HG03139 (cell line): ENCODE measurements around the gene SH3BP2.

Experiments used
- ATAC-seq: cut with Tn5 transposase; IDR thresholded peaks from one replicate; pipeline ENCODE4 v1.9.1; 2021; ENCODE audit not compliant: unreplicated experiment

The SH3BP2 gene

DNA sequence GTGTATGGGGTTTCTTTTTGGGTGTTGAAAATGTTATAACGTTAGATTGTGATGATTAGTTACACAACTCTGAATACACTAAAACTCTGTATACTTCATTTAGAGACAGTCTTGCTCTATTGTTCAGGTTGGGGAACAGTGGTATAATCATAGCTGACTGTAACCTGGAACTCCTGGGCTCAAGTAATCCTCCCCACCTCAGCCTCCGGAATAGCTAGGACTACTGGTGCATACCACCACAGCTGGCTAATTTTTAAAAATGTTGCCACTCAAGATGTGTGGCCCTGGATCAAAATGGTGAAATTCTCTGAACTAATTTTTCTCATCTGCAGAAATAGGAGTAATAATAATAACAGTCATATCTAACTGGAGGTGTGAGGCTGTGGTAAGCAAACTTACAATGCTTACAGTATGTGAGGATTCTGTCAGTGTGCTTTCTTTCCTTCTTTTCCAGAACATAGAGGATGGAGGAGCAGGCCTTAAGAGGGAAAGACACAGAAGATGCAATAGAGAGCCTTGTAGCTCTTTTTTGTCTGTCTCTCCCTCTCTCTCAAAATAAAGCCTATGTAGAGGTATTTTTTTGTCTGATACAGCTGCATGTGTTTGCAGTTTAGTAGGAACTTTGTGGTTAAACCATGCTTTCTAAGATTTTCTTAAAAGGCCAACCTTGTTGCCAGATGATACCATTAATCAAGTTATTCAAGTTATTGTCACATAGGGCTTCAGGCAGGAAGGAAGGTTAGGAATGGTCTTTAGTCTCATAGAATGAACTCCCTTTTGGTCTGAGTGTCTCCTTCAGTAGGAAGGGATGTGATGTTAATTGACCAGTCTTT, 58.3 kb downstream of the SH3BP2 start:
- ATAC-seq: no peak

DNA sequence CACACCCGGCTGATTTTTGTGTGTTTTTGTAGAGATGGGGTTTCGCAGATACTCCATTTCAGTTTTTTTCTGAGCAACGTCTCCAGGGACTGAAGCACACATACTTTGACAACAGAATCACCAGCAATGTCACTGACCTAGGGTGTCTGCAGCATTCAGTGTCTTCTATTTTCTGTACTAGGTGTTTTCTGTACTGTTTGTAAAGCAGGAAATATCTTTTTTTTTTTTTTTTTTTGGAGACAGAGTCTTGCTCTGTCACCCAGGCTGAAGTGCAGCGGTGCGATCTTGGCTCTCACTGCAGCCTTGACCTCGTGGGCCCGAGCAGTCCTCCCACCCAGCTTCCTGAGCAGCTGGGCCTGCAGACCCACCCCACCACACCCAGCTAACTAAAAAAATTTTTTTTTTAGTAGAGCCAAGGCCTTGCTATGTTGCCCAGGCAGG, 59.6 kb downstream of the SH3BP2 start:
- ATAC-seq: no peak

DNA sequence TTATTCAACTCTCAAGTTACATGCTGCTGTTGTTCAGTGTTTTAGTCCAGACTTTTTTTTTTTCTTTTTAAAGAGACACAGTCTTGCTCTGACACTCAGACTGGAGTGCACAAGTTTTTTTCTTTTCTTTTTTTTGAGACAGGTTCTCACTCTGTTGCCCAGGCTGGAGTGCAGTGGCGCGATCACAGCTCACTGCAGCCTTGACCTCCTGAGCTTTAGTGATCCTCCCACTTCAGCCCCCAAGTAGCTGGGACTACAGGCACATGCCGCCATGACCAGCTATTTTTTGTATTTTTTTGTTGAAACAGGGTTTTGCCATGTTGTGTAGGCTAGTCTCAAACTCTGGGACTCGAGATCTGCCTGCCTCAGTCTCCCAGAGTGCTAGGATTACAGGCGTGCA, 62.7 kb downstream of the SH3BP2 start:
- no peak for ATAC-seq

DNA sequence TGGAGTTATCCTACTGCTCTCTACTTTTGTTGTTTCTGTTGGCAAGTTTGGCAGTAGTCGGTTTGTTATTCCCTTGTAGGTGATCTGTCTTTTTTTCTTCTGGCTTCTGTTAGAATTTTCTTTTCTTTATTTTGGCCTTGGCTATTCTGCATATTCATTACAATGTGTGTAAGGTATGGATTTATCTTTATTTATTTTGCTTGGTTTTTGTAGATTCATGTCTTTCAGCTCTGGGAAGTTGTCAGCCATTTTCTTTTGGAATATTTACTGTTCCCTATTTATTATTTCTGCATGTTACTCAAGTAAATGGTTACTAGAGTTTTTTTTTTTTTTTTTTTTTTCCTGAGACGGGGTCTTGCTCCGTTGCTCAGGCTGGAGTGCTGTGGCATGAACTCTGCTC, 63.4 kb downstream of the SH3BP2 start:
- ATAC-seq: no peak

DNA sequence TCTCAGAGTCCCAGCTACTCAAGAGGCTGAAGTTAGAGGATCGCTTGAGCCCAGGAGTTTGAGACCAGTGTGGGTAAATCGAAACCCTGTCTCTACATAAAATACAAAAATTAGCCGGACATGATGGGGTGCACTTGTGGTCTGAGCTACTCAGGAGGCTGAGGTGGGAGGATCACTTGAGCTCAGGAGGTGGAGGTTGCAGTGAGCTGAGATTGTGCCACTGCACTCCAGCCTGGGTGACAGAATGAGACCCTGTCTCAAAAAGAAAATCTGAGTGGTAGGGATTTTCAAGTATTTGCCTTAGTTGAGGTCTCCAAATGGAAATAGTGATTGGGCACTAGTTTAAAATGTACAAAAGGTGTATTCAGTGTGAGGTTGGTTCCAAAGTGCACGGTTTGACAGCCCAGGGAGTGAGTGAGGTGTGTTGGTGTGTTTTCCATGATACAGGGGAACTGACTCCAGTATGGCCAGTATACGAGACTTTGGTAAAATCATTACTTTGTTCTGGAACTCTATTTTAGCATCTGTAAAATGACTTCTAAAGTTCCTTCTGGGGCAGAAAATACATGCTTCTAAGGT, 64.6 kb downstream of the SH3BP2 start:
- ATAC-seq: no peak

DNA sequence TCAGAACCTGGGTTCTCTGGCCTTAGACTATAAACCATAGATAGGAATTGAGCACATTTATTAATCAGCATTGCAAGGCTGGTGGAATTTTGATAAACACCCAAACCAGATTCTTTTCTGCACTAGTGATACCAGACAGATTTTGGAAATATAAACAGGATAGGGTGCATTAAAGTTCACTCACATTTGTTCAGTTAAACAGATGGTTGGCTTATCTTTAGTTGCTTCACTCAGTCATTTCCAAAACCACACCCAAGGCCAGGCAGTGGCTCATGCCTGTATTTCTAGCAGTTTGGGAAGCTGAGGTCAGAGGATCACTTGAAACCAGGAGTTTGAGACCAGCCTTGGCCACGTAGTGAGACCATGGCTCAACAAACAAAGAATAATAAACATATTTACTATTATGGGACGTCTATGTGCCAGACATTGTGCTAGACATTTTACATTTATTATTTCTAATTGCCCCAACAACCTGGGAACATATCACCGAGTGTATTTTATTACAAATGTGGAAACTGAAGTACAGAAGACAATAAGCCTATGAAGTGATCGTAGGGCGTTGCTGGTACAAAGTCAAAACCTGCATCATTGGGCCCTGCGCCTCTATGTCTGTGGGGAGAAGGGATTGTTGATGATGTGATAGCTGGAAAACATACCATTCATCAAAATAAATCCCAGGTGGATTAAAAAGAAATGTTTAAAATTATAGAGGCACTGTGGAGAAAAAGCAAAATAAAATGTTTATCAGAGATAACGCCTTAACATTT, 65.7 kb downstream of the SH3BP2 start:
- ATAC-seq: no peak

DNA sequence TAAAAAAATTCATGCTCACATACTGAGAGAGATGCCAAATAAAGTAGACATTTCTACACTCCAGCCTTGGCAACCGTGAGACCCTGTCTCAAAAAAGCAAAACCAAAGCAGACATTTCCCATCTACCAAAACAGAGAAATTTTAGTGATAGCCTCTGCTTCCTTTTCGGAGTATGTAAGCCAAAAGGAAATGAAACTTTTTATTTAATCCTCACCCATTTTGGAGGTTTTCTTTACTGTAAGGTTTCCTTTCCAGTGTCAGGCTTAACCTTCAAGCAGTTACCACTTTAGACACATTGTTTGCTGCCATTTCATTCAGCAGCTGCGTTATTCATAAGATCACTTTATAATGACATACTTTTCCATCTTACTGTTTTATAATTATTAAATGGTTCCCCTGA, 66.6 kb downstream of the SH3BP2 start:
- no peak for ATAC-seq

DNA sequence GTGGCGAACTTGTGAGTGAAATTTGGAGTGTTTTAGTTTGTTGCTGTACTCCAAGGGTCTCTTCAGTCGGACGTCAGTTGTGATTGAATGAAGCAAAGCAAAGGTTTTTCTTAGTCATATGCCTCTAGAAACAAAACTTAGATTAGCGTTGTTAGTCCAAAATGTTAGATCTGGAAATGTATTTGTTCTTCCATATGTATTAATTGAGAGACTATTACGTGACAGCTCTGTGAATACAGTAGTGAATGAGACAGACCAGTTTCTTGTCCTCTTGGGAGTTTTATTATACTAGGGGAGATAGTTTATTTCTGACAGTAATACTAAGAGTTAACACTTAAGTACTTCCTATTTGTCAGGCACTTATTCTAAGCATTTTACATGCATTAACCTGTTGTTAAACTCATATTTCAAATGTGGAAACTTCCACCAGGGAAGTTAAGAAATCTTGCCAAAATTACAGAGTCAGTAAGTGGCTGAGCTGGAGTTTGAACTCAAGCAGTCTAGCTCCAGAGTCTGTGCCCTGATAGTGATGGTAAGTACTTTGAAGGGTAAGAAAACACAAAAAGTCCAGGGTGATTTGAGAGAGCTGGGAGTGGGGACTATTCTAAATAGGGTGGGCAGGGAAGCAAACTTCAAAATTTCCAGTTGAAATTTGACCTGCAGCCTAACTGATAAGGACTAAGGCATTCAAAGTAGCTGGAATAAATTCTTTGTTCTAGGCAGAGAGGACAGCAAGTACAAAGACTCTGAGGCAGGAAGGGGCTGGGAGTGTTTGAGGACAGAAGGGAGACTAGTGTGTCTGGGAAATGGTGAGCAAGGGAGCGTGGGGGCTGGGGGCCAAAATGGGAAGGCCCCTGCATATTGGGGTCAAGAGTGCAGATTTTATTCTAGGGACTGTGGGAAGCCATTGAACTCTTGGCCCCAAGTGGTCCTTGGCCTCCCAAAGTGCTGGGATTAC, 67.8 kb downstream of the SH3BP2 start:
- ATAC-seq: no peak

DNA sequence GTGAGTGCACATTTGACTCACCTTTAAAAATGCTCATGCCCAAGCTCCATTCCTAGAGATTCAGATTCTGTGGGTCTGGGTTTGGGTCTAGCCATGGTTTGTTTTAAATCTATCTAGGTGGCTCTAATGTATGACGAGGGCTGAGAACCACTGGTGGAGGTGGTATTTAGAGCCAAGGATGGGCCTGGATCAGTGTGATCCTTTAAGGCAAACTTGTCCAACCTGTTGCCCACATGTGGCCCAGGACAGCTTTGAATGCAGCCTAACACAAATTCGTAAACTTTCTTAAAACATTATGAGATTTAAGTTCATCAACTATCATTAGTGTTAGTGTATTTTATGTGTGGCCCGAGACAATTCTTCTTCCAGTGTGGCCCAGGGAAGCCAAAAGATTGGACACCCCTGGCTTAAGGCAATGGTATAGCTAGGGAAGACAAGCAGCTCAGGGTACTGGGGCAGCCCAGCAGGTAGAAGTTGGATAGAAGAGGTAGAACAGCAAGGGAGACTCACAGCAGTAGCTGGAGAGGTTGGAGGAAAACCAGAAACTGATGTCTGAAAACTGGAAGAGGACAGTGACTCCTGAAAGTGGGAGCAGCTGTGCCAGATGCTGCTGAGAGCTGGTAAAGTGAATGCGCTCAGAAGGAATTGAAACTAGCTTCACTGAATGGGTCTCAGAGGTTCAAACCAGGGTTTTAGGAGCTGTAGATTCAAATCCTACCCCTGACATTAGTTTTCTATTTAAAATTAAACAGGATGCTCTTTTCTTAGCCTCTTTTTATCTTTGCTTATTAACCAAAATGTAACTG, 68.9 kb downstream of the SH3BP2 start:
- ATAC-seq: no peak

DNA sequence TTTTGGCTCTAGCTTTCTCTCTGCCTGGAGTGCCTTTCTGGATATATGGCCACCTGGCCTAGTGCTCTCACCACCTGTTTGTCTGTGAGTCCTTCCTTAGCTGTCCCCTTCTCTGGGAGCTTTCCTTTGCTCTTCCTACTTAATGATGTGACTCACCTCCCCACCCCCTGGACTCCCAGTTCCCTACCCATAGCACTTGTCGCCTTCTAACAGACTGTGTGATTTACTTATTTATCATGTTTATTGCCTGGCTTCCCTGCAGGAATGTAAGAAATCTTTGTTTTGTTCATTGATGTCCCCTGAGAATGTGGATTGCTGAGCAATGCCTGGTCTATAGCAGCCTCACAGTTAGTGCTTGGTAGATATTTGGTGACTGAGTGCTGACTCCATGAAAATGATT, 69.6 kb downstream of the SH3BP2 start:
- ATAC-seq: no peak

DNA sequence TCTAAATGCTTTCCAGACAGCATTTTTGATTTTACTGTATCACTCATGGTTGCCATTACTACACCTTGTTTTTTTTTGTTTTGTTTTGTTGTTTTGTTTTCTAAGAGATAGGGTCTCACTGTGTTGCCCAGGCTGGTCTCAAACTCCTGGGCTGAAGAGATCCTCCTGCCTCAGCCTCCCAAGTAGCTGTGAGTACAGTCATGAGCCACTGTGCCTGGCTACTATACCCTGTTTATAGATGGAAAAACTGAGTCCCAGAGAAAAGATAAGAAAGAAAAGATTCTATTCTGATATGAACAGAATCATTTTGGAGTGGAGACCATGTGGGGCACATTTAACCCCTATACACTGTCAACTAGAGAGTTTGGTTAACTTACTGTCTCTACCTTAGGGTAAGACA, 70.8 kb downstream of the SH3BP2 start:
- ATAC-seq: no peak

DNA sequence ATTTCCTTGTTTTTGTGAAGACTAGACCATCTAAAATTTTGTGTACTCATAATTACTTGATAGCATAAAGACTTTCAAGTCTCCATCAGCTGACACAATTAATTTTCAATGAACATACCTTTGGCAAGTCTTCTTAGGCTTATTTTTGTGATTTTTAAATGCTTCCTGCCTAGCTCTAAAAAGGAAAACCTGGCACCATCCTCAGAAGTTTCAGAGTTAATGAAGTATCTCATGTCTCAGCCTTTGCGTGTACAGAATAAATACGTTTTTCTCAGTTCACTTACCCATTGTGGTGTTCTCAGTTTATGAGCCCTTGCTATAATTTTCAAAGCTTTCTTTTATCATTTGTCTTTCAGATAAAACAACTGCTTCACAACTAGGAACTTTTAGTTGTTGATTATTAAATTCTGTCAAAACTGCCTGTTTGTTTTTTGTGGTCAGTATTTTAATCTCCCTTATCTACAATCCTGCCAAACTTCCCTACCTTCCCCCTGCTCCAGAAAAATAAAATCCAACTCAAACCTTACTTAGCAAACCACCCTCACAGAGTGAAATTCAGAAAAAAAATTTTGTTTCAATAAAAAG, 72.4 kb downstream of the SH3BP2 start:
- ATAC-seq: no peak

DNA sequence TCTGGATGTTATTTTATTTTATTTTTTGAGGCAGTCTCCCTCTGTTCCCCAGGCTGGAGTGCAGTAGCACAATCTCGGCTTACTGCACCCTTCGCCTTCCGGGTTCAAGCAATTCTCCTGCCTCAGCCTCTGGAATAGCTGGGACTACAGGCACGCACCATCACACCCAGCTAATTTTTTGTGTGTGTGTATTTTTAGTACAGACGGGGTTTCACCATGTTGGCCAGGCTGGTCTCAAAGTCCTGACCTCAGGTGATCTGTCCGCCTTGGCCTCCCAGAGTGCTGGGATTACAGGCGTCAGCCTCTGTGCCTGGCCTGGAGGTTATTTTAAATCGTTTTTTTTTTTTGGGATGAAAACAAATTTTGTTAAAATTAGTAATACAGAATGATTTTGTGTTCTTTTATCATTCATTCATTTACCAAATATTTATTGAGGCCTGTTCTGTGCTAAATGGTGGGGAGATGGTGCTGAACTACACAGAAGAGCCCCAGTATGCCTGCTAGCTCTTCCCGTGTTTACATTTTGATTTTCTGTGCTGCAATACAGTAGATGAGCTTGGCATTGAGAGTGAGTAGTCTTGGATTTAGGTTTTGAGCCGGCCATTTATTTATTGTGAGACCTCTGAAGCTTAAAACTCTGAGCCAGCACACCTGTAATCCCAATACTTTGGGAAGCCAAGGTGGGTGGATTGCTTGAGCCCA, 73.4 kb downstream of the SH3BP2 start:
- ATAC-seq: no peak

DNA sequence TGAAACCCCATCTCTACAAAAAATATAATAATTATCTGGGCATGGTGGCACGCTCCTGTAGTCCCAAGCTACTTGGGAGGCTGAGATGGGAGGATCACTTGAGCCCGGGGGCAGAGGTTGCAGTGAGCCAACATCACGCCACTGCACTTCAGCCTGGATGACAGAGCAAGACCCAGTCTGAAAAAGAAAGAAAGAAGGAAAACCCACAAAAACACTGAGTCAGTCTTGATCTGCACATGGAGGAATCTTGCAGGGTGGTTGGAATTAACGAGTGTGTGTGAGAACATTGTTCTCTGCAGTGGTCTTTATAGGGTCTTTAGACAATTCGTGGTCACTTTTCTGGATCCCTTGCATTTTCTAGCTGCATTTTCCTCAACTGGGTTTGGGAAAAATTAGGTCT, 74.0 kb downstream of the SH3BP2 start:
- no peak for ATAC-seq

DNA sequence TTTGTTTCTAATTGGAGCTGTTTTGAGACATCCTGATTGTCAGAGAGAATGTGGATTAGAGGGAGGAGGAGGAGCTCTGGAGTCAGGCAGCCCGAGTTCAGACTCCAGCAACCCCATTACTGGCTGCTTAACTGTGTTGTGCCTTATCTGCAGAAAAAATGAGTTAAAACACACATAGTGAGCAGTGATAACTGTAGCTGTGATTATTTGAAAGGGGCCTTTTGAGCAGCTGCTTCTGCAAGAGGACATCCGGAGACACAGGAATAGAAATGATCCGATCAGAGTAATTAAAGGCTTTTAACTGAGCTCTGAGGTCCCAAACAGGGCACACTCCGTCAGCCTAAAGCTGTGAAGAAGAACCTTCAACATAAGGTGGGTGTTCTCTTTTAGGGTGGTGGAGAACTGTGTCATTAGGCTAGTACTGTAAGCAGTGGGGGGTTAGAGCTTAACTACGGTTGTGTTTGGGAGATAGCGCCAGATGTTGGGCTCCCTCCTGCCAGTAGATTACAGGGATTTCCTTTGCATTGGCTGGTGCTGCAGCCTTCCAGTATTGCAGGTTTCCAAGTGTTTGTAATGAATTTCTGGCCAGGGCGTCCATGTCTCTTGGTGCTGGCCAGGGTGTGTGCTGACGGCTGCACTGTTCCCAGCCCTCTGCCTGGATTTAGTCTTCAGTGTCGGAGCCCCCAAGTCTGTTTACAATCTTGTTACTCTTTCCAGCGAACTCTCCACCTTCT, 75.0 kb downstream of the SH3BP2 start:
- ATAC-seq: no peak

DNA sequence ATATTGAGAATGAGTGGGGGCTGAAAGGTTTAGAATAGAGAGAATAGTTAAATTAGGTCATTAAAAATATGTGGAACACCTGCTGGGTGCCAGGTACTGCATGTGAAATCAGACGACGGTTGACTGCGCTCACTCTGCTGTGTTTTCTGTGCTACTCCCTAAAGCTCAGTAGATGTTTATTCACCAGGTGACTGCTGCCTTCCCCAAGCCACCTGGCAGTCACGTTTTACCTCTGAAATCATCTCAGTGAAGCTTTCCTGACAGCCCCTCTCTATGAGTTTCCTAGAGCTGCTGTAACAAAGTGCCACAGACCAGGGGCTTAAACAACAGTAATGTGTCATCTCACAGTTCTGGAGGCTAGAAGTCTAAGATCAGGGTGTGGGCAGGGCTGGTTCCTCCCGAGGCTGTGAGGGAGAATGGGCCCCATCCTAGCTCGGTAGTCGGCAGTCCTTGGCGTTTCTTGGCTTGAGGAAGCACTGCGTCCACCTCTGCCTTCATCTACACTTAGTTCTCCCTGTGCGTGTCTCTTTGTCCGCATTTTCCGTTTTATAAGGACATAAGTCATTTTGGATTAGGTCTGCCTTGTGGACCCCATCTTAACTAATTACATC, 76.1 kb downstream of the SH3BP2 start:
- no peak for ATAC-seq

DNA sequence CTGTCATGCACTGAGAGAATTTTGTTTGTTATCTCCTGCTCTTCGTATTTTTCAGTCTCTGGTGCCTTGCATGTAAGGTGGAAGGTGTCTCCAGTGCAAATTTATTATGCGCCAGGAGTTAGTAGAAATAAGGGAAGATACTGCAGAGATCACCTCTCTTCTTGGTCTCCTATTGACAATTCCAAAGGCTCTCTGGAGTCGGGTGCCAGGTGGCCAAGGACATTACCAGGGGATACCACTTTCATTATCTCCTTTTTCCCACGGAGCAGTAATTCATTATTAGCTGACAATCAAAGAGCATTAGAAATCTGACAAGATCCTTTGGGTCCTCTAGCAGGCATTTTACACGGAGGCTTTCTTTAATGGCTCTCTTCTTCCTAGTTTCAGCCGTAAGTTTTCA, 76.8 kb downstream of the SH3BP2 start:
- no peak for ATAC-seq

DNA sequence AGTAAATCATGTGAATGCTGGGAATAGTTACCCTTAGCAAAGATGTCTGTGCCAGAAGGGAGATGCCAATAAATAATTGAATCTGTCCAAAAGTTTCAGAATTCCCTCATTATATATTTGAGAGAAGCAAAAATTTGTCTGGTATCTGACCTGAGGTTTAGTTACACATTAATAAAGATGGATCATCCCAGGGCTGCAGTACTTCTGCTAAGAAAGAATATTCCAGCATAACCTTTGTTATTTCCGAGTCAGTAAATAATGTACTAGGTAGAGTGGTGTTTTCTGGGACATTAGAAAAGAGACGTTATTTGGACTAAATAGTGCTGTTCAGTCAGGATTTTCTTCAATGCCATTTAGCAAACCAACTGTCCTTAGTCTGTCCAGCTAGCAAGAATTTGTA, 77.2 kb downstream of the SH3BP2 start:
- no peak for ATAC-seq
